K562 (cell line): ENCODE data around the gene SLC16A4. TPM values are rescaled to one million over a fixed set of nuclear protein-coding genes. Genes with fewer than 3 reads are reported as not detected.

Source experiments
- ARID2 ChIP-seq: fragments of 450-650 bp; IDR thresholded peaks from 2 replicates; pipeline ENCODE4 v1.6.1; 2017; ENCODE audit warnings: antibody characterized with exemption, mild to moderate bottlenecking
- CBX5 ChIP-seq: IDR thresholded peaks from 2 replicates; pipeline ENCODE4 v1.6.1; 2014; ENCODE audit warnings: low read depth, borderline replicate concordance
- CCNT2 ChIP-seq: IDR thresholded peaks from 2 replicates; pipeline ENCODE4 v1.6.1; 2011; ENCODE audit warnings: borderline replicate concordance, low read depth, mild to moderate bottlenecking, moderate library complexity, mixed read lengths, low read length; ENCODE audit not compliant: insufficient read length; ENCODE audit errors: extremely low read depth
- CHD2 ChIP-seq: IDR thresholded peaks from 2 replicates; pipeline ENCODE4 v1.6.1; 2011; ENCODE audit warnings: low read depth, low read length
- ESRRA ChIP-seq: fragments of 450-650 bp; IDR thresholded peaks from 2 replicates; pipeline ENCODE4 v1.6.1; 2014; ENCODE audit warnings: low read depth, mild to moderate bottlenecking, moderate library complexity, borderline replicate concordance
- KLF10 ChIP-seq: fragments of 250-450 bp; sonication (Bioruptor Pico); IDR thresholded peaks from 2 replicates; pipeline ENCODE4 v1.6.1; 2021; ENCODE audit warnings: matching md5 sums
- MYC ChIP-seq, 2 experiments: fragments of 250-450 bp in 1 of 2; sonication (Bioruptor Pico) in 1 of 2; IDR thresholded peaks; 2 replicates each; pipeline versions ENCODE4 v1.5.1 to v1.6.1; 2012 to 2021; ENCODE audit warnings: low read depth in 2 of 2, borderline replicate concordance in 1 of 2, improper control_type of control experiment in 1 of 2, low read length in 1 of 2, mild to moderate bottlenecking in 1 of 2, moderate library complexity in 1 of 2
- NR3C1 ChIP-seq: sonication (generic); formaldehyde crosslinking; IDR thresholded peaks from 2 replicates; pipeline ENCODE4 v1.8.1; 2022; ENCODE audit warnings: missing genetic modification reagents
- POLR3G ChIP-seq: IDR thresholded peaks from 2 replicates; pipeline ENCODE4 v1.6.1; 2011; ENCODE audit not compliant: insufficient read length, insufficient replicate concordance; ENCODE audit errors: extremely low read depth
- PURB ChIP-seq: sonication (generic); formaldehyde crosslinking; IDR thresholded peaks from 2 replicates; pipeline ENCODE4 v1.9.0; 2021; ENCODE audit warnings: low read depth, mild to moderate bottlenecking, missing genetic modification reagents
- RB1 ChIP-seq: fragments of 450-650 bp; IDR thresholded peaks from 2 replicates; pipeline ENCODE4 v1.6.1; 2017; ENCODE audit warnings: low read depth, mild to moderate bottlenecking
- SMAD3 ChIP-seq: fragments of 450-650 bp; formaldehyde crosslinking; conservative IDR thresholded peaks from 2 replicates; pipeline ENCODE4 v1.4.0; 2020; ENCODE audit warnings: mild to moderate bottlenecking
- SRSF3 ChIP-seq: fragments of 200-400 bp; formaldehyde crosslinking; IDR thresholded peaks from 2 replicates; pipeline ENCODE4 v1.6.1; 2016; ENCODE audit warnings: mild to moderate bottlenecking, low read length, moderate library complexity; ENCODE audit not compliant: insufficient read depth
- TOE1 ChIP-seq, 2 experiments: fragments of 450-650 bp in 1 of 2; sonication (generic) in 1 of 2; formaldehyde crosslinking in 1 of 2; IDR thresholded peaks; 2 replicates each; pipeline versions ENCODE4 v1.7.1 to v1.8.0; 2016 to 2022; ENCODE audit warnings: borderline replicate concordance in 2 of 2, mild to moderate bottlenecking in 2 of 2, antibody characterized with exemption in 1 of 2, inconsistent platforms in 1 of 2, low read depth in 1 of 2, missing genetic modification reagents in 1 of 2, moderate library complexity in 1 of 2
- USF2 ChIP-seq: sonication (generic); formaldehyde crosslinking; IDR thresholded peaks from 2 replicates; pipeline ENCODE4 v1.5.0; 2020; ENCODE audit warnings: missing genetic modification reagents
- ZBTB43 ChIP-seq: sonication (generic); formaldehyde crosslinking; IDR thresholded peaks from 2 replicates; pipeline ENCODE4 v1.8.0; 2023; ENCODE audit warnings: mild to moderate bottlenecking, missing genetic modification reagents
- ZKSCAN8 ChIP-seq: fragments of 200-800 bp; sonication (Bioruptor generic); IDR thresholded peaks from 2 replicates; pipeline ENCODE4 v1.6.1; 2016; ENCODE audit warnings: missing genetic modification characterization, missing compliant biosample characterization
- ZNF224 ChIP-seq: sonication (generic); formaldehyde crosslinking; IDR thresholded peaks from 2 replicates; pipeline ENCODE4 v1.8.0; 2022; ENCODE audit warnings: mild to moderate bottlenecking, missing genetic modification reagents
- ZNF23 ChIP-seq: fragments of 250-450 bp; sonication (Bioruptor Pico); IDR thresholded peaks from 2 replicates; pipeline ENCODE4 v1.4.0; 2020; ENCODE audit warnings: mild to moderate bottlenecking
- ZNF512 ChIP-seq: IDR thresholded peaks from 2 replicates; pipeline ENCODE4 v1.6.1; 2016; ENCODE audit warnings: missing genetic modification characterization, missing compliant biosample characterization
- ZNF551 ChIP-seq: fragments of 250-450 bp; sonication (Bioruptor Pico); IDR thresholded peaks from 2 replicates; pipeline ENCODE4 v1.5.0; 2021; ENCODE audit warnings: mild to moderate bottlenecking, moderate library complexity
- ZNF785 ChIP-seq: fragments of 250-450 bp; sonication (Bioruptor Pico); IDR thresholded peaks from 2 replicates; pipeline ENCODE4 v1.4.0; 2020; ENCODE audit warnings: mild to moderate bottlenecking
- polyA plus RNA-seq, 8 experiments: library from polyadenylated mRNA; depleted of rRNA in 4 of 8; stranded (reverse) in 5 of 8; unstranded in 3 of 8; fragments of >200 nt; fragmentation: Nextera tagmentation in 2 of 8; fragmentation: Illumina TruSeq in 1 of 8; extraction: Ambion mirVana in 2 of 8; extraction: Trizol in 1 of 8; gene quantifications; 2 replicates each; pipeline versions ENCODE4 v1.2.1 to v1.2.3, GENCODE V29; 2011 to 2014; ENCODE audit warnings: inconsistent platforms in 1 of 8, missing spikeins in 1 of 8
- total RNA-seq, 7 experiments: library from RNA; depleted of rRNA in 6 of 7; stranded (reverse); fragments of >200 nt in 6 of 7; fragmentation: Illumina TruSeq in 2 of 7; extraction: Trizol in 2 of 7; gene quantifications; 2 replicates each; pipeline versions ENCODE4 v1.2.1 to v1.2.3, GENCODE V29; 2011 to 2021; ENCODE audit warnings: low replicate concordance in 1 of 7

SLC16A4 gene
- total and polyA plus RNA-seq, 9 of the 15 experiments (the other 6 are each of a cell fraction or from before 2014, with no cell fraction given) = 0.04 to 0.31 (median 0.18) TPM; not detected in 1

- TF ChIP-seq ZNF512 (tag) (no peak), ZNF23 (CRISPR knock-in tag) (no peak), ZBTB43 (CRISPR knock-in tag) (no peak), TOE1 (IDR thresholded peaks at IDR 0.05; ENCODE audit: borderline replicate concordance) (peak; percentile 86; the same call in 1 of the 2 replicates), TOE1 (CRISPR knock-in tag; IDR thresholded peaks at IDR 0.05; ENCODE audit: borderline replicate concordance, low read depth) (no peak), NR3C1 (CRISPR knock-in tag) (no peak), RB1 (no peak), ZNF785 (CRISPR knock-in tag) (no peak), ZNF551 (CRISPR knock-in tag) (no peak), ARID2 (no peak), CCNT2 (peak; percentile 20), CBX5 (no peak), SMAD3 (CRISPR knock-in tag) (no peak), POLR3G (no peak), ZKSCAN8 (CRISPR knock-in tag) (no peak), MYC (IDR thresholded peaks at IDR 0.05; ENCODE audit: low read depth, low read length) (no peak), MYC (CRISPR knock-in tag; IDR thresholded peaks at IDR 0.05; ENCODE audit: borderline replicate concordance, low read depth) (no peak), PURB (CRISPR knock-in tag) (no peak), ZNF224 (CRISPR knock-in tag) (no peak), CHD2 (no peak), SRSF3 (no peak), USF2 (CRISPR knock-in tag) (no peak), KLF10 (CRISPR knock-in tag) (no peak), ESRRA (peak; percentile 30; the same call in 1 of the 2 replicates)
These were observed 30.3 kb upstream of the SLC16A4 start (continued) for GRCh38 chr1:110420874-110421793.
